ENCODE data around the gene SDHA.
"Not testable (repeated sequence)": the region's sequence is repeated elsewhere in the genome, so short reads cannot be mapped to it uniquely, and the experiment has no call there.

The SDHA gene

DNA sequence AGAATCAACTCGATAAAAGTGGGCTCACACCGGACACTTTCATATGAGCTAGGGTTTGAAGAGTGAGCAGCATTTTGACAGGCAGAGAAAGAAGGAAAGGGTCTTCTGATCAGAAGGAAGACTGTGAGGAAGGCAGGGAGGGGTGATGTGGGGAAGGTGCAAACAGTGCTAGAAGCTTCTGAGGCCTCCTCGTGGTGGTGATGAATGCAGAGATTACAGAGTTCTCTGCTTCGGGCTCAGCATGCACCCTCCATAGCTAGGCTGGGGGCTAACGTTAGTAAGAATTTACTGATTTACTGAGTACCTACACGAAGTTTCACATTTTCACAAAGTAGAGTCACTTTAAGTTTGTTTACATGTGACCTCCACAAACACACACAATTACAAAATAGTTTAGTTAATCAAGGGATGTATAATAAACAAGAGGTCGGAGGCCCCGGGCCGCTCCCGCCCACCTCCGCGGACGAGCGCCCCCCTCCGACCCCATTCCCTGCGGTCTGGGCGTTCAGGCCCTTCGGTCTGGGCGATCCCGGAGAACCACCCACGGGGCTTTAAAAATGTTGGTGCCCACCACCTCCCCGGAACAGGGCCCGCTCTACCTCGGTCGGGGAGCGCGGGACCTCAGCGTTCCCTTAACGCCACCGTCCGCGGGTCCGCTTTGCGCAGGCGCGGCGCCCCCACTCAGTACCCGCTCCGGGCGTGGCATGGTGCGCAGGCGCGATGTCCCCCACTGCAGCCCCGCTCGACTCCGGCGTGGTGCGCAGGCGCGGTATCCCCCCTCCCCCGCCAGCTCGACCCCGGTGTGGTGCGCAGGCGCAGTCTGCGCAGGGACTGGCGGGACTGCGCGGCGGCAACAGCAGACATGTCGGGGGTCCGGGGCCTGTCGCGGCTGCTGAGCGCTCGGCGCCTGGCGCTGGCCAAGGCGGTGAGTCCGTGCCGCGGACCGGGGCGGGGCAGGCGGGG lies at the start of gene SDHA, which contains the start of gene CCDC127:
SDHA (plus strand) TSS at position 827 of the 963 bp plus-strand sequence; CDS start at position 863, 36 bp downstream.
CCDC127 (minus strand) TSS at position 660 of the 963 bp plus-strand sequence. CDS start 1,304 bp downstream, outside the sequence.
- H3K27ac ChIP-seq (ENCODE audit: low read depth in 2 of 2, low read length in 2 of 2) = peak within 1 kb of the TSS; percentile 84 to 87
- not testable (repeated sequence) for H3K27me3 ChIP-seq (ENCODE audit: control insufficient read depth in 2 of 2, insufficient read depth in 2 of 2, low read length in 2 of 2); H3K4me1 ChIP-seq (ENCODE audit: control insufficient read depth in 2 of 2, insufficient read depth in 2 of 2, low read length in 2 of 2)

DNA sequence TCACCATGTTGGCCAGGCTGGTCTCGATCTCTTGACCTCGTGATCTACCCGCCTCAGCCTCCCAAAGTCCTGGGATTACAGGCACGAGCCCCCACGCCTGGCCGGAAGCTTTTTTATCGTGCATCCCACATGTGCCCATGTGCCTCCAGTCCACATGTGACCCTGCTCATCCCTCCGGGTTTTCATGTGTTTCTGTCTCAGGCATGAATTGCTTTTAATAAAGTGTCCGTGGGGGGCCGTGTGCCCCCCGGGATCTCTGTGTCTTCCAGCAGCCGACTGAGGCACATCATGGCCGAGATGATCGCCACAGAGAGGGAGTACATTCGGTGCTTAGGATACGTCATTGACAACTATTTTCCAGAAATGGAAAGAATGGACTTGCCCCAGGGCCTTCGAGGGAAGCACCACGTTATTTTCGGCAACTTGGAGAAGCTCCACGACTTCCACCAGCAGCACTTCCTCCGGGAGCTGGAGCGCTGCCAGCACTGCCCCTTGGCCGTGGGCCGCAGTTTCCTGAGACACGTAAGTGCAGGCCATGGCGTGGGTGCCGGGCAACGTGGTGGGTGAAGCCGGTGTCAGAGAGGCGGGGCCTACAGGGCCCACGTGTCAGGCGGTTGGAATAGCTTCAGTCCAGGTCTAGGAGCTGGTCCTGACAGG lies 48.9 kb upstream of the SDHA start:
- no peaks in the 10 kb centered on the region for H3K9me3 ChIP-seq (ENCODE audit: control insufficient read depth in 2 of 2, low read length in 2 of 2)
- H3K4me1 ChIP-seq (ENCODE audit: control insufficient read depth in 2 of 2, insufficient read depth in 2 of 2, low read length in 2 of 2) = no peaks in the 10 kb centered on the region
- no peak overlapping the region for H3K4me3 ChIP-seq (ENCODE audit: low read length in 2 of 2)
- H3K27ac ChIP-seq (ENCODE audit: low read depth in 2 of 2, low read length in 2 of 2) = no peak overlapping the region
- H3K27me3 ChIP-seq (ENCODE audit: control insufficient read depth in 2 of 2, insufficient read depth in 2 of 2, low read length in 2 of 2) = peaks cover 0 to 7% of the 10 kb centered on the region in 2 donors
- no peaks in the 10 kb centered on the region for H3K36me3 ChIP-seq (ENCODE audit: control insufficient read depth in 2 of 2, insufficient read depth in 2 of 2, low read length in 2 of 2)
- no peak overlapping the region for H3K9ac ChIP-seq (ENCODE audit: low read depth in 1 of 2, low read length in 2 of 2)

More for the DNA sequence above, at the start of gene SDHA, which contains the start of gene CCDC127:
- H3K9me3 ChIP-seq (ENCODE audit: control insufficient read depth in 2 of 2, low read length in 2 of 2); H3K36me3 ChIP-seq (ENCODE audit: control insufficient read depth in 2 of 2, insufficient read depth in 2 of 2, low read length in 2 of 2): not testable (repeated sequence)
- H3K4me3 ChIP-seq (ENCODE audit: low read length in 2 of 2) = peak within 1 kb of the TSS; percentile 78 to 87
- H3K9ac ChIP-seq (ENCODE audit: low read depth in 1 of 2, low read length in 2 of 2) = peak within 1 kb of the TSS; percentile 72 to 95

DNA sequence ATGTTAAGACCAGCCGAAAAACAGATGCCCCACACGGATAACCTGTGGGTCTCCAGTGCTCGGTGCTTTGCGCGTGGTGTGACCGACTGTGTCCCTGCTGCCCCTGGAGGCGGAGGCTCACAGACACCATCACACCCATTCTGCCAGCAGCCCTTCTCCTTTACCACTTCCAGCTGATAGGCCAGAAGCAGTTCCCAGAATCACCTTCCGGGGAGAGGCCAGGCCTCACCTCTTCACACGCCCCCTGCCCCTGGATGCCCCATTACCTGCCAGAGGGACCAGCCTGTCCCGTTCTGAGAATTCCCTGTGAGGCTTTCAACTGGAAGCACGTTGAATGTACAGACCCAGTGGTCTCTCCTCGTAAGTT lies 48.4 kb upstream of the SDHA start:
- Histone ChIP-seq H3K4me1 (ENCODE audit: control insufficient read depth in 2 of 2, insufficient read depth in 2 of 2, low read length in 2 of 2) (no peaks in the 10 kb centered on the region), H3K36me3 (ENCODE audit: control insufficient read depth in 2 of 2, insufficient read depth in 2 of 2, low read length in 2 of 2) (no peaks in the 10 kb centered on the region), H3K27me3 (ENCODE audit: control insufficient read depth in 2 of 2, insufficient read depth in 2 of 2, low read length in 2 of 2) (peaks cover 0 to 7% of the 10 kb centered on the region in 2 donors), H3K27ac (ENCODE audit: low read depth in 2 of 2, low read length in 2 of 2) (no peak overlapping the region), H3K4me3 (ENCODE audit: low read length in 2 of 2) (no peak overlapping the region), H3K9me3 (ENCODE audit: control insufficient read depth in 2 of 2, low read length in 2 of 2) (no peaks in the 10 kb centered on the region), H3K9ac (ENCODE audit: low read depth in 1 of 2, low read length in 2 of 2) (no peak overlapping the region)

DNA sequence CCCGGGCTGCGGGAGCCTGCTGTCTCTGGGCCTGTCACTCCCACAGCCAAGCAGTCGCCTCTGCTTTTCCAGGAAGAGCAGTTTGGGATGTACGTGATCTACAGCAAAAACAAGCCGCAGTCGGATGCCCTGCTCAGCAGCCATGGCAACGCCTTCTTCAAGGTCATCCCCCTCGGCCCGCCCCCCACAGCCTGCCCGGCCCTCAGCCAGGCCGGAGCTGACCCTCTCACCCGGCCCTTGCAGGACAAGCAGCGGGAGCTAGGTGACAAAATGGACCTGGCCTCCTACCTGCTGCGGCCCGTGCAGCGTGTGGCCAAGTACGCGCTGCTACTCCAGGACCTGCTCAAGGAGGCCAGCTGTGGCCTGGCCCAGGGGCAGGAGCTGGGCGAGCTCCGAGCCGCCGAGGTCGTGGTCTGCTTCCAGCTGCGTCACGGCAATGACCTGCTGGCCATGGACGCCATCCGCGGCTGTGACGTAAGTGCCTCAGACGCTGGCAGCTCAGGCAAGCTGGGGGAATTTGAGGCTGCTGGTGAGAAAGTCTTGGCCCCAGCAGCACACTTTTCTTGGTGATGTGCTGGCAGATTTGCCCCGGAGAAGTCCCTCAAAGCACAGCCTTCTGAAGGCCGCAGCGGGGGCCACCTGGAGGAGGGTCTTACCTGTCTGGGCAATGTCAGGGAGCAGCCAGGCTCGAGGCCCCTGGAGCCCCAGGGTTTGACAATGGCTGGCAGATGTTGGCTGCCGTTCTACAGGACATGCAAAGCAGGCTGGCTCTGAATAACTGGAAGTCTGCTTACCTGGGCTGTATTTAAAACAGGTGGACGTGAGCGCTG lies 46.9 kb upstream of the SDHA start:
- no peaks in the 10 kb centered on the region for H3K4me1 ChIP-seq (ENCODE audit: control insufficient read depth in 2 of 2, insufficient read depth in 2 of 2, low read length in 2 of 2)
- H3K27ac ChIP-seq (ENCODE audit: low read depth in 2 of 2, low read length in 2 of 2) = no peak overlapping the region
- no peaks in the 10 kb centered on the region for H3K9me3 ChIP-seq (ENCODE audit: control insufficient read depth in 2 of 2, low read length in 2 of 2)
- H3K9ac ChIP-seq (ENCODE audit: low read depth in 1 of 2, low read length in 2 of 2) = no peak overlapping the region
- H3K27me3 ChIP-seq (ENCODE audit: control insufficient read depth in 2 of 2, insufficient read depth in 2 of 2, low read length in 2 of 2) = peaks cover 0 to 7% of the 10 kb centered on the region in 2 donors
- no peaks in the 10 kb centered on the region for H3K36me3 ChIP-seq (ENCODE audit: control insufficient read depth in 2 of 2, insufficient read depth in 2 of 2, low read length in 2 of 2)
- H3K4me3 ChIP-seq (ENCODE audit: low read length in 2 of 2) = no peak overlapping the region

DNA sequence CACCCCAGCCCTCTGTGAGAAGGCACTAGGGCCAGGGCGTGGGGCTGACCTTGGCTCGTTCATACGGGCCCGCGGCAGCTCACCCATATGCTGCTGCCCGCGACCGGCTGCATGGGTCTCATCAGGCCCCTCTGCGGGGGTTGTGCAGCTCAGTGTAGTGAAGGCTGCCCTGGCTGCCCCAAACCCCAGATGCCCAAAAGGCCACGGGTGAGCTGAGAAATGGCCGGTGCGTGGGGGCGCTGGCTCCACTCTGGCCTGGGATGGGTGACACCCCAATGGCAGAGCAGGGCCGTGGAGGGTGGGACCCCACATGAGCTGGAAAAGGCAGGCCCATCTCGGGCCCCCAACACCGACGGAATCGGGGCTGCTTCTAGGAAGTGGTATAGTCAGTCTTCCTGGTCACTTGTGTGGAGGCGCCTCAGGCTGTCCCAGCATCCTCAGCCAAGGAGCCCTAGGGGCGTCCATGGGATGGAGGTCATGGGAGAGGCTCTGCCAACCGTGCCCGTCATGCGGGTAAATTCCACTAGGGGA lies 46.3 kb upstream of the SDHA start:
- Histone ChIP-seq H3K27ac (ENCODE audit: low read depth in 2 of 2, low read length in 2 of 2) (no peak overlapping the region), H3K27me3 (ENCODE audit: control insufficient read depth in 2 of 2, insufficient read depth in 2 of 2, low read length in 2 of 2) (peaks cover 0 to 7% of the 10 kb centered on the region in 2 donors), H3K9ac (ENCODE audit: low read depth in 1 of 2, low read length in 2 of 2) (no peak overlapping the region), H3K9me3 (ENCODE audit: control insufficient read depth in 2 of 2, low read length in 2 of 2) (no peaks in the 10 kb centered on the region), H3K36me3 (ENCODE audit: control insufficient read depth in 2 of 2, insufficient read depth in 2 of 2, low read length in 2 of 2) (no peaks in the 10 kb centered on the region), H3K4me3 (ENCODE audit: low read length in 2 of 2) (no peak overlapping the region), H3K4me1 (ENCODE audit: control insufficient read depth in 2 of 2, insufficient read depth in 2 of 2, low read length in 2 of 2) (no peaks in the 10 kb centered on the region)

DNA sequence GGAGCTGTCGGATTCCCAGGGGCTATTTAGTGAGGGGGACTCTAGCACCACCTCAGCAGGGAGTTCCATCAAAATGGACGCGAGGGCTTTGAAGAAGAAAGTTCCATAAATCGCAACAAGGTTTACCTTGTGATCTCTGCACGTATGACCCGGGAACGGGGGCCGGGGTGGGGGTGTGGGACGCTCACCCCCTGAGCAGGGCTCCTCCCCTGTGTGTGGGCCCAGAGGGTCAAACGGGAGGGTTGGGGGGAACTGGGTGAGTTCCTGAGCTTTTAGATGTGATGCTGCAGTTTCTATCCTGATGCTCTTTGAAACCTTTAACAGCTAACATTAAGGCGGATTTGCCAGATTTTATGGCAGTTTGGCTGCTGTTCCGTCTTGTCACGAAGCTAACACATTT lies 45.7 kb upstream of the SDHA start:
- no peaks in the 10 kb centered on the region for H3K9me3 ChIP-seq (ENCODE audit: control insufficient read depth in 2 of 2, low read length in 2 of 2)
- H3K4me3 ChIP-seq (ENCODE audit: low read length in 2 of 2) = no peak overlapping the region
- peaks cover 0 to 7% of the 10 kb centered on the region in 2 donors for H3K27me3 ChIP-seq (ENCODE audit: control insufficient read depth in 2 of 2, insufficient read depth in 2 of 2, low read length in 2 of 2)
- no peak overlapping the region for H3K27ac ChIP-seq (ENCODE audit: low read depth in 2 of 2, low read length in 2 of 2)
- no peak overlapping the region for H3K9ac ChIP-seq (ENCODE audit: low read depth in 1 of 2, low read length in 2 of 2)
- no peaks in the 10 kb centered on the region for H3K4me1 ChIP-seq (ENCODE audit: control insufficient read depth in 2 of 2, insufficient read depth in 2 of 2, low read length in 2 of 2)
- H3K36me3 ChIP-seq (ENCODE audit: control insufficient read depth in 2 of 2, insufficient read depth in 2 of 2, low read length in 2 of 2) = no peaks in the 10 kb centered on the region

GRCh38 chr5:172841-173251 lies 45.3 kb upstream of the SDHA start:
- H3K9me3 ChIP-seq (ENCODE audit: control insufficient read depth in 2 of 2, low read length in 2 of 2) = no peaks in the 10 kb centered on the region

DNA sequence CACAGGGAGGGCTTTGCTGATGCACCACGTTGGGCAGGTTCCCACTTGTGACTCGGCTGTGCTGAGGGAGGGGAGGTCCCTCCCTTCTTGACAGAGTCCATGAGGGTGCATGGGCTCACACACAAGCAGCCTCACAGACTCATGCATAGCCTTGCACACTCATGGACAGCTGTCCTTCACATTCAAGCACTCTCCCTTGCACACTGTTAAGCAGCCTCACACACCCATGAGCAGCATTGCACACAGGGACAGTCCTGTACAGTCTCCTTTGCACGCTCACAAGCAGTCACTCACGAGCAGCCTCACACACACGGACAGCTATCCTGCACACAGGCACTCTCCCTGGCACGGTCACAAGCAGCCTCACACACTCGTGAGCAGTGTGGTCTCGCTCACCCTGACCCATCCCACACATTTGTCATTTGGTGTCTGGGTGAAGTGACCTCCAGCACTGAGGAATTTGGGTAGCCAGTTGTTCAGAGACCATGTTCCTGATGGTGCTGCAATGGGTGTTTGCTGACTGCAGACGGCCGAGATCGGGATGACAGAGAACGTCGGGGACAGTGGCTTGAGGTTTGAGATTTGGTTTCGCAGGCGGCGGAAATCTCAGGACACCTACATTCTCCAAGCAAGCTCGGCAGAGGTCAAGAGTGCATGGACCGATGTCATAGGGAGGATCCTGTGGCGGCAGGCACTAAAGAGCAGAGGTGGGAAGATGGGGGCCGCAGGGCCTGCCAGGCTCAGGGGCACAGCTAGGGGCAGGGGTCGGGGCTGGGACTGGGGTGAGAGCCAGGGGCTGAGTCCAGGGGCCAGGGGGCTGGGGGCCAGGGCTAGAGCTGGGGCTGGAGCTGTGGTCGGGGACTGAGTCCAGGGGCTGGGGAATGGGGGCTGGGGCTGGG lies 44.5 kb upstream of the SDHA start:
- Histone ChIP-seq H3K9me3 (ENCODE audit: control insufficient read depth in 2 of 2, low read length in 2 of 2) (no peaks in the 10 kb centered on the region), H3K27ac (ENCODE audit: low read depth in 2 of 2, low read length in 2 of 2) (no peak overlapping the region), H3K4me1 (ENCODE audit: control insufficient read depth in 2 of 2, insufficient read depth in 2 of 2, low read length in 2 of 2) (no peaks in the 10 kb centered on the region), H3K27me3 (ENCODE audit: control insufficient read depth in 2 of 2, insufficient read depth in 2 of 2, low read length in 2 of 2) (peaks cover 0 to 7% of the 10 kb centered on the region in 2 donors), H3K36me3 (ENCODE audit: control insufficient read depth in 2 of 2, insufficient read depth in 2 of 2, low read length in 2 of 2) (no peaks in the 10 kb centered on the region), H3K4me3 (ENCODE audit: low read length in 2 of 2) (no peak overlapping the region), H3K9ac (ENCODE audit: low read depth in 1 of 2, low read length in 2 of 2) (no peak overlapping the region)

More at GRCh38 chr5:172841-173251, 45.3 kb upstream of the SDHA start:
- H3K4me3 ChIP-seq (ENCODE audit: low read length in 2 of 2) = no peak overlapping the region
- H3K9ac ChIP-seq (ENCODE audit: low read depth in 1 of 2, low read length in 2 of 2) = no peak overlapping the region
- H3K4me1 ChIP-seq (ENCODE audit: control insufficient read depth in 2 of 2, insufficient read depth in 2 of 2, low read length in 2 of 2) = no peaks in the 10 kb centered on the region
- peaks cover 0 to 7% of the 10 kb centered on the region in 2 donors for H3K27me3 ChIP-seq (ENCODE audit: control insufficient read depth in 2 of 2, insufficient read depth in 2 of 2, low read length in 2 of 2)
- no peaks in the 10 kb centered on the region for H3K36me3 ChIP-seq (ENCODE audit: control insufficient read depth in 2 of 2, insufficient read depth in 2 of 2, low read length in 2 of 2)
- no peak overlapping the region for H3K27ac ChIP-seq (ENCODE audit: low read depth in 2 of 2, low read length in 2 of 2)

GRCh38 chr5:174291-174600 lies 43.9 kb upstream of the SDHA start:
- Histone ChIP-seq H3K4me3 (ENCODE audit: low read length in 2 of 2) (no peak overlapping the region), H3K4me1 (ENCODE audit: control insufficient read depth in 2 of 2, insufficient read depth in 2 of 2, low read length in 2 of 2) (no peaks in the 10 kb centered on the region), H3K9me3 (ENCODE audit: control insufficient read depth in 2 of 2, low read length in 2 of 2) (no peaks in the 10 kb centered on the region), H3K27me3 (ENCODE audit: control insufficient read depth in 2 of 2, insufficient read depth in 2 of 2, low read length in 2 of 2) (peaks cover 0 to 7% of the 10 kb centered on the region in 2 donors), H3K9ac (ENCODE audit: low read depth in 1 of 2, low read length in 2 of 2) (no peak overlapping the region), H3K27ac (ENCODE audit: low read depth in 2 of 2, low read length in 2 of 2) (no peak overlapping the region), H3K36me3 (ENCODE audit: control insufficient read depth in 2 of 2, insufficient read depth in 2 of 2, low read length in 2 of 2) (no peaks in the 10 kb centered on the region)

Data from mucosa of rectum (tissue), 2 donors.